Neural progenitor cell (in vitro differentiated cells): ENCODE data around the gene MTMR10. TPM values are rescaled to one million over a fixed set of nuclear protein-coding genes. Genes with fewer than 3 reads are reported as not detected.

ENCODE experiments used
- DNase-seq: peaks from one replicate; pipeline ENCODE4 v3.0.0-alpha.2; 2016; ENCODE audit warnings: low spot score
- H2AFZ ChIP-seq: fragments of 200-600 bp; sonication (generic); replicated peaks from 2 replicates; pipeline ENCODE4 v1.6.1; 2016; ENCODE audit warnings: antibody characterized with exemption
- H3F3A ChIP-seq: fragments of 200-600 bp; sonication (generic); 2 replicates; pipeline ENCODE4 v1.6.1; 2016; ENCODE audit warnings: antibody characterized with exemption, low read depth
- H3K27ac ChIP-seq: fragments of 200-600 bp; sonication (generic); 2 replicates; pipeline ENCODE4 v1.5.1; 2016; ENCODE audit warnings: mild to moderate bottlenecking
- H3K27me3 ChIP-seq: fragments of 200-600 bp; sonication (generic); 2 replicates; pipeline ENCODE4 v1.6.1; 2016; ENCODE audit warnings: mild to moderate bottlenecking, moderate library complexity
- H3K36me3 ChIP-seq: fragments of 200-600 bp; sonication (generic); 2 replicates; pipeline ENCODE4 v1.5.1; 2016
- H3K4me1 ChIP-seq: fragments of 200-600 bp; sonication (generic); 2 replicates; pipeline ENCODE4 v1.6.1; 2016; ENCODE audit warnings: mixed run types
- H3K4me2 ChIP-seq: fragments of 200-600 bp; sonication (generic); 2 replicates; pipeline ENCODE4 v1.6.1; 2016
- H3K4me3 ChIP-seq: fragments of 200-600 bp; sonication (generic); 2 replicates; pipeline ENCODE4 v1.5.1; 2016
- H3K79me2 ChIP-seq: fragments of 200-600 bp; sonication (generic); 2 replicates; pipeline ENCODE4 v1.6.1; 2016; ENCODE audit warnings: low read depth
- H3K9ac ChIP-seq: fragments of 200-600 bp; sonication (generic); 2 replicates; pipeline ENCODE4 v1.6.1; 2016
- H3K9me3 ChIP-seq: fragments of 200-600 bp; sonication (generic); 2 replicates; pipeline ENCODE4 v1.5.1; 2016; ENCODE audit warnings: low read depth
- H4K20me1 ChIP-seq: fragments of 200-600 bp; sonication (generic); 2 replicates; pipeline ENCODE4 v1.6.1; 2016; ENCODE audit warnings: low read depth
- H3K27ac Mint-ChIP-seq: 3 replicates; pipeline ENCODE4 v1.8.0; 2021; ENCODE audit warnings: mixed read lengths
- H3K27me3 Mint-ChIP-seq: 2 replicates; pipeline ENCODE4 v1.8.0; 2022; ENCODE audit warnings: low read depth, mild to moderate bottlenecking, inconsistent platforms, moderate library complexity, mixed read lengths; ENCODE audit not compliant: insufficient read depth
- H3K36me3 Mint-ChIP-seq: 3 replicates; pipeline ENCODE4 v1.8.0; 2021; ENCODE audit warnings: mixed read lengths
- H3K4me1 Mint-ChIP-seq: 3 replicates; pipeline ENCODE4 v1.8.0; 2021; ENCODE audit warnings: mixed read lengths
- H3K4me3 Mint-ChIP-seq: 3 replicates; pipeline ENCODE4 v1.8.0; 2021; ENCODE audit warnings: mild to moderate bottlenecking, moderate library complexity, mixed read lengths
- H3K9me3 Mint-ChIP-seq: 3 replicates; pipeline ENCODE4 v1.8.0; 2020; ENCODE audit warnings: mixed read lengths
- CTCF ChIP-seq: fragments of 200-600 bp; sonication (generic); IDR thresholded peaks from 2 replicates; pipeline ENCODE4 v1.5.1; 2017; ENCODE audit warnings: antibody characterized with exemption, mild to moderate bottlenecking
- EZH2 ChIP-seq: fragments of 200-600 bp; sonication (generic); IDR thresholded peaks from 2 replicates; pipeline ENCODE4 v1.6.1; 2017; ENCODE audit warnings: antibody characterized with exemption, mild to moderate bottlenecking, moderate library complexity
- EZH2phosphoT487 ChIP-seq: fragments of 200-600 bp; sonication (generic); IDR thresholded peaks from 2 replicates; pipeline ENCODE4 v1.6.1; 2017; ENCODE audit warnings: antibody characterized with exemption
- total RNA-seq: library from RNA; depleted of rRNA; stranded (reverse); fragments of >200 nt; gene quantifications from 2 replicates; pipeline ENCODE4 v1.2.3, GENCODE V29; 2015; ENCODE audit warnings: low replicate concordance

The MTMR10 gene
- total RNA-seq, 1 donor from 2014 or later: 18.7 TPM

- Histone ChIP-seq H3K9ac (peak overlapping the region; percentile 67), H3K79me2 (peaks cover 10% of the 10 kb centered on the region)
- peak overlapping the region; percentile 98 for H3K4me3 Mint-ChIP-seq
These were observed 778 bp downstream of the MTMR10 start for GRCh38 chr15:30990446-30991254.

GRCh38 chr15:30990036-30990435 lies 1.4 kb downstream of the MTMR10 start:
- H3K27ac ChIP-seq: no peak overlapping the region
- Mint-ChIP-seq H3K9me3 (no peaks in the 10 kb centered on the region), H3K36me3 (peaks cover 3% of the 10 kb centered on the region), H3K27ac (no peak overlapping the region), H3K4me1 (peaks cover 14% of the 10 kb centered on the region), H3K4me3 (peak overlapping the region; percentile 98), H3K27me3 (no peaks in the 10 kb centered on the region)
- no peaks in the 10 kb centered on the region for H3K9me3 ChIP-seq
- DNase-seq: no peak
- no peak overlapping the region for H2AFZ ChIP-seq
- peaks cover 25% of the 10 kb centered on the region for H3F3A ChIP-seq
- peaks cover 5% of the 10 kb centered on the region for H4K20me1 ChIP-seq
- H3K4me3 ChIP-seq: peak overlapping the region; percentile 97
- H3K27me3 ChIP-seq: peaks cover 4% of the 10 kb centered on the region
- H3K9ac ChIP-seq: no peak overlapping the region
- peaks cover 10% of the 10 kb centered on the region for H3K79me2 ChIP-seq
- no peaks in the 10 kb centered on the region for H3K36me3 ChIP-seq
- peak overlapping the region; percentile 79 for H3K4me2 ChIP-seq
- peaks cover 10% of the 10 kb centered on the region for H3K4me1 ChIP-seq
- TF ChIP-seq EZH2phosphoT487 (no peak), CTCF (no peak), EZH2 (no peak)

More at GRCh38 chr15:30990446-30991254, 778 bp downstream of the MTMR10 start:
- peaks cover 13% of the 10 kb centered on the region for H3K4me1 Mint-ChIP-seq
- H3K27me3 Mint-ChIP-seq: no peaks in the 10 kb centered on the region
- Histone ChIP-seq H3K9me3 (no peaks in the 10 kb centered on the region), H3K27me3 (peaks cover 4% of the 10 kb centered on the region), H3K27ac (peak overlapping the region; percentile 65), H3K4me2 (peak overlapping the region; percentile 79), H4K20me1 (no peaks in the 10 kb centered on the region), H3K36me3 (no peaks in the 10 kb centered on the region), H3K4me3 (peak overlapping the region; percentile 97), H2AFZ (peak overlapping the region; percentile 90), H3K4me1 (peaks cover 10% of the 10 kb centered on the region), H3F3A (peaks cover 25% of the 10 kb centered on the region)
- peak overlapping the region; percentile 90 for H3K27ac Mint-ChIP-seq
- TF ChIP-seq EZH2phosphoT487 (no peak), EZH2 (no peak), CTCF (no peak)
- no peak for DNase-seq
- peaks cover 3% of the 10 kb centered on the region for H3K36me3 Mint-ChIP-seq
- H3K9me3 Mint-ChIP-seq: no peaks in the 10 kb centered on the region

- peaks cover 3% of the 10 kb centered on the region for H3K36me3 Mint-ChIP-seq
- no peak for TF ChIP-seq EZH2phosphoT487
- no peak for TF ChIP-seq EZH2
- no peak for TF ChIP-seq CTCF
- no peak overlapping the region for H3K4me3 ChIP-seq
- H3K4me1 ChIP-seq: peaks cover 2% of the 10 kb centered on the region
- H3K9ac ChIP-seq: no peak overlapping the region
- DNase-seq: no peak
- H3K36me3 ChIP-seq: no peaks in the 10 kb centered on the region
- H3K79me2 ChIP-seq: peaks cover 6% of the 10 kb centered on the region
- H3K9me3 ChIP-seq: no peaks in the 10 kb centered on the region
- peaks cover 7% of the 10 kb centered on the region for H4K20me1 ChIP-seq
- no peaks in the 10 kb centered on the region for H3K27me3 Mint-ChIP-seq
- H3K27me3 ChIP-seq: no peaks in the 10 kb centered on the region
- H3K27ac ChIP-seq: no peak overlapping the region
- H3K9me3 Mint-ChIP-seq: no peaks in the 10 kb centered on the region
- H3K4me2 ChIP-seq: no peak overlapping the region
- no peak overlapping the region for H2AFZ ChIP-seq
- no peaks in the 10 kb centered on the region for H3F3A ChIP-seq
- no peak overlapping the region for H3K27ac Mint-ChIP-seq
- peaks cover 8% of the 10 kb centered on the region for H3K4me1 Mint-ChIP-seq
- H3K4me3 Mint-ChIP-seq: no peak overlapping the region
These were observed 6.3 kb downstream of the MTMR10 start for GRCh38 chr15:30985081-30985531.
